ENCODE data around the gene KCNS1.
"Not testable (repeated sequence)": the region's sequence is repeated elsewhere in the genome, so short reads cannot be mapped to it uniquely, and the experiment has no call there.

KCNS1 gene

DNA sequence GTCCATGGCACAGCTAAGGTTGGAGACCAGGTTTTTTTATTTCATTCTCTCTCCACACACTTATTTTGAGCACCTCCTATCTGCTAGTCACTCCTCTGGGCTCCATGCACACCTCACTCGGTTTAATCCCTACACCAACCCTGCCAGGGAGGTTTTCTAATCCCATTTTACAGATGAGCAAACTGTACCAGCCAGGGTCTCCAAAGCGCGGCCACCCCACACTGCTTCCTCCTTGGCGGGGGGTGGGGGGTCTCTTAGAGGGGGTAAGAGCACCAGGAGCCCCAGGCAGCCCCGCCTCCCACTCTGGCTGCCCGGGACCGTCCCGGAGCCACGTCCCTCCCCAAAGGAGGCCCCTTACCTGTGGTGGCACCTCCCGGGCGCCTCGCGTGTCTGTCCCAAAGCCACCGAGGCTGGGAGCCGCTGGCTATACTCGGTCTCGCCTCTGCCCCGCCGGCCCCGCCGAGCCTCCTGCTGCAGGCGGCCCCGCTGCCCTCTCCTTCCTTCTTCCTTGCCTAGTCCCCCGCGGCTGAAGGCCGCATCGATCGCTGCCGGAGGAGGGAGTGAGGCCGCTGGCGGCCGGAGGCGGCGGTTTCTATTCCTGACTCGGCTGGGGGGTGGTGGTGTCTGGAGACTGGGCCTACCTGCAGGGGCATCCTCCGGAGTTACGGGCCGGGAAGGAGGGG is at the start of gene KCNS1:
TSS of gene KCNS1 (minus strand) at position 565 of the 683 bp plus-strand sequence. CDS start 1,891 bp downstream, outside the sequence.
- no peak within 1 kb of the TSS for H3K4me3 ChIP-seq (ENCODE audit: low read depth, low read length)
- TF ChIP-seq CTCF (IDR thresholded peaks at IDR 0.05; ENCODE audit: control insufficient read depth, extremely low read depth, insufficient read depth), result no peak
- DNase-seq (ENCODE audit: low read depth), result no peak

DNA sequence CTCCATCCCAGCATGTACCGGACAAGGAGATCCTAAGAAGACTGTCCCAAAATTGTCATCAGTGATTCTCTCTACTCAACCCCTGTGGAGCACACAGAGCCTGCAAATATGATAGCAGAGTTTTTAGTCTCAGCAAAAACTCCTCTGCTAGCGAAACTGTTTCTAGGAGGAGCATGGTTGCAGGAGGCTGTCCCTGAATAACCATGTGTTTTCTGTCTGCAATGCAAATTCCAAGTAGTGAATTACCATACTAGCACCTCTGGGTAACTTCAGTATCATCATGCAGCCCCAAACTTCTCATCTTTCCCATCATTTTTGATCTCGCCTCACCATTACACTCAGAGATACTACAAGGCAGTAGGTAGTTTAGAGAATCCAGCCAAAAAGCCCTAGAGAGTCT is 48.1 kb upstream of the KCNS1 start:
- H3K4me3 ChIP-seq (ENCODE audit: low read depth, low read length), result no peak overlapping the region
- DNase-seq (ENCODE audit: low read depth), result no peak
- no peak for TF ChIP-seq CTCF (IDR thresholded peaks at IDR 0.05; ENCODE audit: control insufficient read depth, extremely low read depth, insufficient read depth)

DNA sequence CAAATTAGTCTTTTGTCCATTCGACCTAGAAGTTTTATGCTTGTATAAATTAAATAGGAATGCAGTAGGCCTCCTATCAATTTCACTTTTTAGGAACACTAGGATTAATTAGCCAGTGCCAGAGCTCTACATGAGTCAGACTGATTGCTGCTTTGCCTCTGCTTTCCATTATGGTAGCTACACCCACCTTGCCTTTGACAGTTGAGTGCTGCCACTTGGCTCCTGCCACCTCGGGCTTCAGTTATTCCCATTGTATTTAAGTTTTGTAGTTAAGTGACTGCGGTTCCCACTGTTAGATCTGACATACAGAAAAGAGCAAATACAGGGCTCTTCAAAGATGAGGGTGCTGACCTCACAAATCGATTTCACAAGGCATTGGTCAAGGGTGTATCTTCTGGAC is 39.9 kb upstream of the KCNS1 start:
- TF ChIP-seq CTCF (IDR thresholded peaks at IDR 0.05; ENCODE audit: control insufficient read depth, extremely low read depth, insufficient read depth), result no peak
- DNase-seq (ENCODE audit: low read depth), result no peak
- no peak overlapping the region for H3K4me3 ChIP-seq (ENCODE audit: low read depth, low read length)

DNA sequence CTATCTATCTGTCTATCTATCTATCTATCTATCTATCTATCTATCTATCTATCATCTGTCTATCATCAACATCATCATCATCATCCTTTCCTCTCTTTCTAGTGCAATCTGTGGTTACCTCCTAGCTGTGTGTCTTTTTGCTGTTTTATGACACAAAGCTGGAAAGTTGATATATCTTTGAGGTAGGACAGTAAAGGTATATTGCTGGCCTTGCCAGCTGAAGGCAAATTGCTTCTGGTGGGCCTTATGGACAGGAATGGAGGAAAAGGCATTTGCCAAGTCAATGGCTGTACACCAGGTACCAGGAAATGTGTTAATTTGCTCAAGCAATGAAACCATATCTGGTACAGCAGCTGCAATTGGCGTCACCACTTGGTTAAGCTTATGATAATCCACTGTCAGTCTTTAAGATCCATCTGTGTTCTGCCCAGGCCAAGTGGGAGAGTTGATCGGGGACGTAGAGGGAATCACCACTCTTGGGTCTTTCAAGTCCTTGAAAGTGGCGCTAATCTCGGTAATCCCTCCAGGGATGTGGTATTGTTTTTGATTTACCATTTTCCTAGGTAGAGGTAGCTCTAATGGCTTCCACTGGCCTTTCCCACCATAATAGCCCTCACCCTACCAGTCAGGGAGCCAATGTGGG is 38.9 kb upstream of the KCNS1 start:
- H3K4me3 ChIP-seq (ENCODE audit: low read depth, low read length); DNase-seq (ENCODE audit: low read depth): not testable (repeated sequence)

GRCh38 chr20:45138561-45139300 is 37.8 kb upstream of the KCNS1 start:
- no peak for DNase-seq (ENCODE audit: low read depth)
- peak; percentile 75 for TF ChIP-seq CTCF (IDR thresholded peaks at IDR 0.05; ENCODE audit: control insufficient read depth, extremely low read depth, insufficient read depth)
- no peak overlapping the region for H3K4me3 ChIP-seq (ENCODE audit: low read depth, low read length)

DNA sequence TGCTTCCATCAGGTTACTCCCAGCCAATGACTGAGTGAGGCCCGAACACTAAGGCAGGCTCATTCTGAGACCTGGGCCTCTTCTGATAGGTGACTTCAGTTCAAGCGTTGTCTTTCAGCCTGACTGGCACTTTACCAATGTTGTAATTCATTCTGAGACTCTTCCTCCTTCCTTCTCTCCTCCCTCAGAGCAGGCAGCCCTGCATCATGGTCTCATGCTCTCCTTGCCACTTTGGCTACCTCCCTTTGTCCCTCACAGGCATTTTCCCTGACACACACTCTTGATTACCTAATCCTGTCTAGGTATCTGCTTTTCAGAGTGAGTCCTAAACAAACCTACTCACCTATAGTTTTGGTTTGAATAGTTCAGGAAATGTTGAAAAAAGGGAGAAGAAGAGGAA is 36.0 kb upstream of the KCNS1 start:
- TF ChIP-seq CTCF (IDR thresholded peaks at IDR 0.05; ENCODE audit: control insufficient read depth, extremely low read depth, insufficient read depth), result no peak
- H3K4me3 ChIP-seq (ENCODE audit: low read depth, low read length), result no peak overlapping the region
- no peak for DNase-seq (ENCODE audit: low read depth)

DNA sequence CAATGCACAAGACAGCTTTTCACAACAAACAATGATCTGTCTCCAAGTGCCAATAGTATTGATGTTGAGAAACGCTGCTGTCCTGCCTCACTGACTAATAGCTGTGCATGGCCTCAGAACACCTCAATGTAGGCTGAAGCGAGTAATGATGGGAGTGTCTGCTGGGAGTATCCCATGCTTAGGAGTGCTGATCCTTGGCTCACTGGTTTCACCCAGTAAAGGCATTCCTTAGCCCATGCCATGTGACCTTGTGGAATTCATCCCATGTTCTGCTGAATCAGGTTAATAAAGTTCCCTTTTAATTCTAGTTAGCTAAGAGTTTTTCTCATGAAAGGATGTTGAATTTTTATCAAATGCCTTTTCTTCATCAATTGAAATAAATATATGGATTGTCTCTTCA is 27.2 kb upstream of the KCNS1 start:
- DNase-seq (ENCODE audit: low read depth), result no peak
- TF ChIP-seq CTCF (IDR thresholded peaks at IDR 0.05; ENCODE audit: control insufficient read depth, extremely low read depth, insufficient read depth), result no peak
- H3K4me3 ChIP-seq (ENCODE audit: low read depth, low read length), result no peak overlapping the region

All from LNCaP clone FGC (cell line).